Stimulated activated CD4-positive, alpha-beta T cell treated with anti-CD3 and anti-CD28 coated beads, Interleukin-12 subunit alpha, Interleukin-12 subunit beta, amount 100 ng/mL, for 4 hours (primary cell): ENCODE data around the gene RPAP3.
"Not testable (repeated sequence)": the region's sequence is repeated elsewhere in the genome, so short reads cannot be mapped to it uniquely, and the experiment has no call there.

ENCODE experiments used
- DNase-seq: peaks from one replicate; pipeline ENCODE4 v3.0.0-alpha.2; 2020

RPAP3 gene

GRCh38 chr12:47652521-47653234, 53.2 kb downstream of the RPAP3 start:
- DNase-seq, result no peak

GRCh38 chr12:47651368-47652254, 54.2 kb downstream of the RPAP3 start:
- peak; percentile 23 for DNase-seq

- DNase-seq, result no peak
These were observed 55.4 kb downstream of the RPAP3 start for GRCh38 chr12:47650469-47650868.

DNA sequence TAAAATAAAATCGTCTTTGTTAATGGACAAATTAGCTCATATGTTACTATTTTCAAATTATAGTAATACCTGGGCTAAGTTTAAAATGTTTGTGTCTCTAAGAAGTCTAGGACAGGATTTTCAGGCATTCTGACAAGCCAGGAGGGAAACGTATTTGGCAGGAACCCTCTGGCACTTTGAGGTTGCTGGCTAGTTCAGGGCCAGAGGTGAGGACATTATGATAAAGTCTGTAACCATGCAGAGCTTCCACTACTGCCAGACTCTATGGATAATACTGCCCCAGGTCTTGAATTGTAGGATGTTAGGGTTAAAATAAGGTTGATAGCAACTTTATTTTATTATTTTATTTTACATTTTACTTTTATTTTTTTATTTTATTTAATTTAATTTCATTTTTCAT, 56.4 kb downstream of the RPAP3 start:
- DNase-seq, result no peak

DNA sequence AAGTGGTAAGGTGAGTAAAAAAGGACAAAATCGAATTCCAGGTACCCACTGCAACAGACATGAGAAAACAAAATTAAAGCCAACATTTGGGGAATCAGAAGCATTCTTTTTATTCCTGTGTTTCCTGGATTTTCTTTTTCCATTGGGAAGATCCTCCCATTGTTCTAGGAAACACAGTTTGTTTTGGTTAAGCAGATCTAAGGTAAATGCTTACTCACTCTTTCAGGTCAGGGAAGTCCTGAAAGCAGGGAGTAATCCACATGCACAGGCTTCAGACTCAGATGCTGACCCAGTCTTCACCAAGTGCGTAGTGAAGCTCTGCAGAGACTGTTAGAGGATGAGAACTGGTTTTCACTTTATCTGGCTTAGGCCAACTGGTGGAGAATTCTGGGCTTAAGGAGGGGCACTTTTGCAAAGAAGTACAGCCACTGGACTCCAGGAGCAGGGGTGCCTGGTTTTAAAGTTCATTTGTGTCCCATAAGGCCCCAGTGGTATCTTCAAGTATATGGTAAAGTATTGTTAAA, 57.7 kb downstream of the RPAP3 start:
- DNase-seq, result no peak

- not testable (repeated sequence) for DNase-seq
These were observed 63.5 kb downstream of the RPAP3 start for GRCh38 chr12:47642310-47642709.

- peak; percentile 31 for DNase-seq
These were observed 68.7 kb downstream of the RPAP3 start for GRCh38 chr12:47636908-47637780.

DNA sequence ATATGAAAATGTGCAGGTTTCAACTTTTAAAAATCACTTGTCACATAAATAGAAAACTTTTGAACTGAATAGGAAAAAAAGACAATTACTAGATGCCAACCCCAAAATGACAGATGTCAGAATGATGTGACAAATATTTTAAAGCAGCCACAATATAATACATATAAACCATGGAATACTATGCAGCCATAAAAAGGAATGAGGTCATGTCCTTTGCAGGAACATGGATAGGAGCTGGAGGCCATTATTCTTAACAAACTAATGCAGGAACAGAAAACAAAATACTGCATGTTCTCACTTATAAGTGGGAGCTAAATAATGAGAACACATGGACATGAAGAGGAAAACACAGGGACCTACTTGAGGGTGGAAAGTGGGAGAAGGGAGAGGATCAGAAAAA, 70.1 kb downstream of the RPAP3 start:
- not testable (repeated sequence) for DNase-seq

GRCh38 chr12:47634127-47634526, 71.7 kb downstream of the RPAP3 start:
- DNase-seq, result no peak

GRCh38 chr12:47621960-47622359, 83.9 kb downstream of the RPAP3 start:
- no peak for DNase-seq

DNA sequence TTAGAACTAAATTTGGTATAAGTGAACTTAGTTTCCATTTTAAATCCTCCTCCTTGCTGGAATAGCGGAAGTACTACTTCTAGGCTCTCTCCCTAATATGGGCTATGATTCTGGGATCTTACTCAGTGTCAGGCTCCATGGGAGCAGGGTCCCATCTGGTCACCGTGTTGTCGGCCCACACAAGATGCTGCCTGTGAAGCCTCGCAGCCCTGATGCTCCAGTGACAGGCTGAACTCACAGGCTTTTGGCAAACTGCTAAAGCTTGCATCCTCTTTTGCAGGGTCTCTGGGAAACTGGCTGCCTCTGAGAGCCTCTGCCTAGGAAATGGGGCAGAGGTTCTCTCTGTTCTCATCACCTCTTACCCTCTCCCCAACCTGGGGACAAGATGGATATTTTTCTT, 88.4 kb downstream of the RPAP3 start:
- no peak for DNase-seq

GRCh38 chr12:47616440-47616839, 89.4 kb downstream of the RPAP3 start:
- DNase-seq, result no peak

DNA sequence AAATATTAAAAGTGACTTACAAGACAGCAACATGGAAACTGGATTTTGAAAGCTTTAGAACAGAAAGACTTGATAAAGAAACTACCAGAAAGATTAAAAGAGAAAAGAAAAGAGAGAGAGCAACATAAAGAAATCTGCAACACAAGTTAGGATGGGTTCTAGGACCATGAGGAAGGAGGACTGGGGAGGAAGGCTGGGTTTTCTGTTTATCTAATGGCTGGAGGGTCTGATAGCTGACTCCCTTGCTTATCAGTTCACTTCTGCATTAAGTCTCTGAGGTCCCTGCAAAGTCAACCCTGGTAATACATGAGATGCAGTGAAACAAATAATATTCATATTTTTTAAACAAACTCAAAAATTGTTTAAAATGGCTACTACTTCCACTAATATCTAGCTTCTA, 90.1 kb downstream of the RPAP3 start:
- no peak for DNase-seq

DNA sequence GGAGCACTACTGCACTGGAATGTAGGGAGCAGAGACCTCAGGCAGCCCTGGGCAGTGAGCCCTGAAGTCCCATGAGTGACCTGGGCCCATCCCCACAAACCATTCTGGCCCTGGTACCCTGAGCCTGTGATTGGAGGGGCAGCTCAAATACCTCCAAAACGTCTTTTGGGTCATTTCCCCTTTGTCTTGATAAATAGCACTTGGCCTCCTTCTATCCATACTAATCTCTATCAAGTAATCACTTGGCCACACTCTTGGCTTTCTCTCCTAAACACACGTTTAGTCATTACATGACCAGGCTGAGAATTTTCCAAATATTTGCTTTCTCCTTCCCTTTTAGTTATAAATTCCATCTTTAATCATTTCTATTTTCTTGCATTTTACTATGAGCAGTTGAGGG, 91.3 kb downstream of the RPAP3 start:
- DNase-seq, result no peak

GRCh38 chr12:47612953-47613352, 92.9 kb downstream of the RPAP3 start:
- DNase-seq, result no peak

GRCh38 chr12:47611906-47612305, 93.9 kb downstream of the RPAP3 start:
- no peak for DNase-seq
